Mesenchymal stem cell (in vitro differentiated cells and primary cell): ENCODE data around the gene TERT.

ENCODE experiments used
- DNase-seq: peaks from one replicate; pipeline ENCODE4 v3.0.0-alpha.2; 2013
- H2AFZ ChIP-seq: one replicate; pipeline ENCODE4 v1.6.1; 2013; ENCODE audit warnings: low read depth, mild to moderate bottlenecking, control low read depth, inconsistent platforms, low read length, moderate library complexity
- H2AK5ac ChIP-seq: 2 replicates; pipeline ENCODE4 v1.6.1; 2013; ENCODE audit warnings: low read length, moderate library complexity, mild to moderate bottlenecking, inconsistent platforms; ENCODE audit not compliant: severe bottlenecking
- H2BK120ac ChIP-seq: one replicate; pipeline ENCODE4 v1.6.1; 2013; ENCODE audit warnings: low read depth, mild to moderate bottlenecking, inconsistent platforms, low read length, moderate library complexity
- H2BK12ac ChIP-seq, 2 experiments: one replicate each; pipeline ENCODE4 v1.6.1; 2013; ENCODE audit warnings: inconsistent platforms in 2 of 2, low read length in 2 of 2, mild to moderate bottlenecking in 2 of 2, moderate library complexity in 2 of 2, control low read depth in 1 of 2
- H2BK15ac ChIP-seq: one replicate; pipeline ENCODE4 v1.6.1; 2013; ENCODE audit warnings: mild to moderate bottlenecking, low read depth, inconsistent platforms; ENCODE audit not compliant: poor library complexity, severe bottlenecking
- H2BK5ac ChIP-seq: 2 replicates; pipeline ENCODE4 v1.6.1; 2013; ENCODE audit warnings: low read depth, mild to moderate bottlenecking, low read length, control low read depth, inconsistent platforms; ENCODE audit not compliant: poor library complexity, severe bottlenecking
- H3K14ac ChIP-seq, 2 experiments: one replicate each; pipeline ENCODE4 v1.6.1; 2013; ENCODE audit warnings: inconsistent platforms in 2 of 2, low read length in 2 of 2, control low read depth in 1 of 2, mild to moderate bottlenecking in 1 of 2, moderate library complexity in 1 of 2
- H3K18ac ChIP-seq, 2 experiments: one replicate each; pipeline ENCODE4 v1.6.1; 2013; ENCODE audit warnings: inconsistent platforms in 2 of 2, low read length in 2 of 2, control low read depth in 1 of 2, low read depth in 1 of 2, mild to moderate bottlenecking in 1 of 2
- H3K23ac ChIP-seq, 2 experiments: one replicate each; pipeline ENCODE4 v1.6.1; 2013; ENCODE audit warnings: inconsistent platforms in 2 of 2, low read length in 2 of 2, mild to moderate bottlenecking in 2 of 2, moderate library complexity in 2 of 2, control low read depth in 1 of 2
- H3K27ac ChIP-seq: 2 replicates; pipeline ENCODE4 v1.5.1; 2013; ENCODE audit warnings: mild to moderate bottlenecking, moderate library complexity, low read length, control low read depth, inconsistent platforms; ENCODE audit not compliant: poor library complexity, severe bottlenecking
- H3K27me3 ChIP-seq, 2 experiments: 2 replicates each; pipeline versions ENCODE4 v1.6.1 to v1.7.0; 2013; ENCODE audit warnings: low read length in 2 of 2, mild to moderate bottlenecking in 2 of 2, moderate library complexity in 2 of 2, control low read depth in 1 of 2, inconsistent platforms in 1 of 2; ENCODE audit not compliant: control insufficient read depth in 1 of 2, insufficient read depth in 1 of 2
- H3K36me3 ChIP-seq, 2 experiments: 2 replicates each; pipeline versions ENCODE4 v1.6.1 to v1.7.0; 2013; ENCODE audit warnings: low read length in 2 of 2, control low read depth in 1 of 2, inconsistent platforms in 1 of 2, low read depth in 1 of 2, mild to moderate bottlenecking in 1 of 2; ENCODE audit not compliant: insufficient read depth in 2 of 2, control insufficient read depth in 1 of 2
- H3K4ac ChIP-seq, 2 experiments: one replicate each; pipeline ENCODE4 v1.6.1; 2013; ENCODE audit warnings: inconsistent platforms in 2 of 2, low read length in 2 of 2, mild to moderate bottlenecking in 2 of 2, moderate library complexity in 2 of 2, control low read depth in 1 of 2, low read depth in 1 of 2
- H3K4me1 ChIP-seq: 2 replicates; pipeline ENCODE4 v1.6.1; 2013; ENCODE audit warnings: low read depth, low read length, control low read depth; ENCODE audit not compliant: control insufficient read depth, insufficient read depth
- H3K4me2 ChIP-seq: 2 replicates; pipeline ENCODE4 v1.6.1; 2013; ENCODE audit warnings: low read length, mild to moderate bottlenecking, inconsistent platforms; ENCODE audit not compliant: poor library complexity, severe bottlenecking
- H3K4me3 ChIP-seq, 2 experiments: 2 replicates each; pipeline versions ENCODE4 v1.5.1 to v1.7.0; 2013; ENCODE audit warnings: low read length in 2 of 2, mild to moderate bottlenecking in 2 of 2, control low read depth in 1 of 2, low read depth in 1 of 2; ENCODE audit not compliant: insufficient read depth in 1 of 2
- H3K79me1 ChIP-seq: replicated peaks from 2 replicates; pipeline ENCODE4 v1.6.1; 2013; ENCODE audit warnings: mild to moderate bottlenecking, control low read depth, low read length, inconsistent platforms; ENCODE audit not compliant: poor library complexity, severe bottlenecking
- H3K9ac ChIP-seq: 2 replicates; pipeline ENCODE4 v1.7.0; 2013; ENCODE audit warnings: mild to moderate bottlenecking, low read length, moderate library complexity
- H3K9me3 ChIP-seq: 2 replicates; pipeline ENCODE4 v1.7.0; 2013; ENCODE audit warnings: mild to moderate bottlenecking, low read length; ENCODE audit not compliant: control insufficient read depth
- H4K8ac ChIP-seq: one replicate; pipeline ENCODE4 v1.6.1; 2013; ENCODE audit warnings: inconsistent platforms, mild to moderate bottlenecking, low read length, moderate library complexity
- H4K91ac ChIP-seq: one replicate; pipeline ENCODE4 v1.6.1; 2013; ENCODE audit warnings: mild to moderate bottlenecking, low read length, inconsistent platforms
- whole genome bisulfite sequencing: methylation state at CpG from one replicate; pipeline ENCODE4 v1.1.7; 2013; ENCODE audit warnings: mixed read lengths; 5-methylcytosine and 5-hydroxymethylcytosine counted together

Gene TERT

DNA sequence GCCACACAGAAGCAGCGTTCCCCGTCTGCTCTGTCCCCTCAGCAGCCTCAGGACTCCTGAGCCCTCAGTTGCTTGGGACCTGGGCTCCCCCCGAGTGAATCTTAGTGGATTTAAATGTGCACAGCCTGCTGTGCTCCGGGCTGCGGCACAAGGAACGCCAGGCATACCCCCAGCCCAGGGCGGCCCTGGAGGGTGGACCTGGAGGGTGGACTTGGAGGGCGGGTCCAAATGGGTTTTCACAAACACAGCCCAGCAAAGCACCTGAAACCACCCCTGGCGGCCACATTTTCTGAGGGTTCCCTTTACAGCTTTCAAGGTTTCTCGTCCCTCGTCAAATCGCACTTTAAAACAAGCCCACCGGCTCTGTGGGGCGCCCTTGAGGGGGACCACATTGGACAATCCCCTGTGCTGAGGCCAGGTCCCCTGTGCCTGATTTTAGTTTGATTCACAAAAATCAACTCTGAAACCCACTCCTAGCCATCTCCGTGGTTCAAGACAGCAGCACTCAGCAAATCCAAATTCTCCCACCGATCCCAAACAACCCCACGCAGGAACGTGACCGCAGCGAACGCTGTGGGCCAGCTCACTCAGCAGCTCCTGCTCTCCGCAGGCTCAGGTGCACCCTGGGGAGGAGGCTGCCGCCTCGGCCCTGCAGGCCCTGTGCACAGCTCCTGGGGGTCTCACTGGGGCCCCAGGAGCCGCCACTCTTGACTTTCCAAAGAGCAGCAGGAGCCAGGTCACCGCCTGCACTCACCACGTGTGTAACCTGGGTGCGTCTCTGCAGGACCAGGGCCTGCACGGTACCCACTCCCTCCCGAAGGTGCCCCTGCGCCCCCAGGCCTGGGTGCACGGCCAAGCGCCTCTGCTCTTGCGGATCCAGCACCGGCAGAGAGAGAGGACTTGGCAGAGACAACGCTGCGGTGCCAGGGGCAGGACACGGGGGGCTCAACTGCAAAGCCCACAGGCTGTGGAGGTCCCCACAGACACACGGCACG, 29.1 kb downstream of the TERT start:
- WGBS = 92% methylated on average over 40 of the region's 40 CpGs
- Histone ChIP-seq H2BK15ac (no peak overlapping the region), H3K27ac (no peak overlapping the region), H2BK12ac (no peak overlapping the region), H3K79me1 (no peaks in the 10 kb centered on the region), H2BK5ac (no peak overlapping the region), H3K4me3 (no peak overlapping the region), H2BK120ac (no peak overlapping the region), H3K18ac (no peak overlapping the region), H3K4me1 (no peaks in the 10 kb centered on the region), H2AFZ (no peak overlapping the region), H3K9me3 (peaks cover 24% of the 10 kb centered on the region), H4K8ac (no peak overlapping the region), H3K4ac (no peak overlapping the region), H3K36me3 (no peaks in the 10 kb centered on the region), H2AK5ac (no peak overlapping the region), H3K9ac (no peak overlapping the region), H4K91ac (no peak overlapping the region), H3K4me2 (no peak overlapping the region), H3K23ac (no peak overlapping the region), H3K27me3 (peaks cover 0 to 2% of the 10 kb centered on the region in 2 experiments), H3K14ac (no peak overlapping the region)
- DNase-seq = no peak

DNA sequence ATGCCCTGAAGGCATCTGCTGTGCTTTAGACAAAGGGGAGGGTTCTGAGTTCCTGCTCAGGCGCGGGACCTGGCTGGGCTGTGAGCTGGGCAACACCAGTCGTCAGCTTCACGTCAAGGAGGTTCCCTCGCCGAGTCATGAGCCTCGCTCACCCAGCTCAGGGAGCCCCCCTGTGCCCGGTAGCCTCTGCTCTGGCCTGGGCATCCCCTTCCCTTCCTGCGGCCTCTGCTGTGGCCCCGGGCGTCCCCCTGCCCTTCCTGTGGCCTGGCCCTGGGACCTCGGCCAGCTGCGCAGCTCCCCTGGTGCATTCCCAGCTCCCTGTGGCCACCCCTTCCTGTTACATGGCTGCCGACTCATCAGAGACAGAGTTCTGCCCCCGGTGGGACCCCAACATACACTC, 29.8 kb downstream of the TERT start:
- no peak overlapping the region for H2BK12ac ChIP-seq
- no peak overlapping the region for H2BK15ac ChIP-seq
- no peaks in the 10 kb centered on the region for H3K79me1 ChIP-seq
- H3K4me1 ChIP-seq = no peaks in the 10 kb centered on the region
- peaks cover 0 to 2% of the 10 kb centered on the region in 2 experiments for H3K27me3 ChIP-seq
- no peak overlapping the region for H2AK5ac ChIP-seq
- 86% methylated on average over 15 of the region's 15 CpGs for WGBS
- no peak overlapping the region for H3K14ac ChIP-seq
- H3K9ac ChIP-seq = no peak overlapping the region
- no peak overlapping the region for H3K4ac ChIP-seq
- no peak for DNase-seq
- H3K4me3 ChIP-seq = no peak overlapping the region
- no peak overlapping the region for H3K27ac ChIP-seq
- peaks cover 28% of the 10 kb centered on the region for H3K9me3 ChIP-seq
- no peaks in the 10 kb centered on the region for H3K36me3 ChIP-seq
- H2BK5ac ChIP-seq = no peak overlapping the region
- no peak overlapping the region for H3K4me2 ChIP-seq
- H2AFZ ChIP-seq = no peak overlapping the region
- no peak overlapping the region for H3K18ac ChIP-seq
- no peak overlapping the region for H4K8ac ChIP-seq
- no peak overlapping the region for H4K91ac ChIP-seq
- no peak overlapping the region for H2BK120ac ChIP-seq
- no peak overlapping the region for H3K23ac ChIP-seq

DNA sequence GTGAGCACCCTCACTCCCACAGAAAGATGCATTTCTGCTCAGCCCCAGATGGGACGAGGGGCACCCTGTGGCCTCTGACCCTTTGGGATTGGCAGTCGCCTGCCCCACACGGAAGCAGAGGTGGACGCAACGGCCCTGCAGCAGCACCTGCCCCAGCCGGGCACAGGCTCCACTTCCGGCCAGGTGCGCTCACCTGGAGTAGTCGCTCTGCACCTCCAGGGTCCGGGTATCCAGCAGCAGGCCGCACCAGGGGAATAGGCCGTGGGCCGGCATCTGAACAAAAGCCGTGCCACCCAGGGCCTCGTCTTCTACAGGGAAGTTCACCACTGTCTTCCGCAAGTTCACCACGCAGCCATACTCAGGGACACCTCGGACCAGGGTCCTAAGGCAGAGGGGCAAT, 30.7 kb downstream of the TERT start:
- Histone ChIP-seq H3K27me3 (peaks cover 0 to 2% of the 10 kb centered on the region in 2 experiments), H4K91ac (no peak overlapping the region), H2BK15ac (no peak overlapping the region), H2AK5ac (no peak overlapping the region), H4K8ac (no peak overlapping the region), H3K4me2 (no peak overlapping the region), H3K4me1 (no peaks in the 10 kb centered on the region), H3K14ac (no peak overlapping the region), H2BK5ac (no peak overlapping the region), H3K79me1 (no peaks in the 10 kb centered on the region), H3K9me3 (peaks cover 28% of the 10 kb centered on the region), H3K27ac (no peak overlapping the region), H3K18ac (no peak overlapping the region), H3K23ac (no peak overlapping the region), H2BK12ac (no peak overlapping the region), H3K36me3 (no peaks in the 10 kb centered on the region), H3K9ac (no peak overlapping the region), H3K4me3 (no peak overlapping the region), H3K4ac (no peak overlapping the region), H2BK120ac (no peak overlapping the region), H2AFZ (no peak overlapping the region)
- 92% methylated on average over 18 of the region's 18 CpGs for WGBS
- no peak for DNase-seq

DNA sequence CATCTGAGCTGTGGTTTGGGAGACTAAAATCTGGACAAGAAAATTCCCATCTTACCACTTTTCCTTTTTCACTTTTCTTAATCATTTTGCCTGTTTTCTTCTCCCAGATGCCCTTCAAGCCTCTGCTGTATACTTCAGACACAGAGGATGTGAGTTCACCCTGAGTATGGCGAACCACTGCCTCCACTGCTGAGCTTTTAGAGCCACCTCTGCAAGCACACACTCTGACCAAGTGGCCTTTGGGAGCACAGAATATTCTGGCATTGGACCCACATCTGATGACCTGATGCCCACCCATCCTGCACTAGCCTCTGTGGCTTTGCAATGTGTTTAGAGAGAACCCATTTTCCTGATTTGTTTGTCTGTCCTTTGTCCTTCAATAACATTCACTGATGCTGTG, 32.5 kb downstream of the TERT start:
- Histone ChIP-seq H4K8ac (no peak overlapping the region), H3K18ac (no peak overlapping the region), H3K4ac (no peak overlapping the region), H2BK12ac (no peak overlapping the region), H3K9me3 (peaks cover 28% of the 10 kb centered on the region), H2BK15ac (no peak overlapping the region), H2AFZ (no peak overlapping the region), H3K79me1 (no peaks in the 10 kb centered on the region), H3K9ac (no peak overlapping the region), H3K27me3 (no peaks in the 10 kb centered on the region), H3K27ac (no peak overlapping the region), H3K4me2 (no peak overlapping the region), H3K36me3 (no peaks in the 10 kb centered on the region), H2AK5ac (no peak overlapping the region), H2BK5ac (no peak overlapping the region), H2BK120ac (no peak overlapping the region), H3K14ac (no peak overlapping the region), H3K23ac (no peak overlapping the region), H3K4me3 (no peak overlapping the region), H4K91ac (no peak overlapping the region), H3K4me1 (no peaks in the 10 kb centered on the region)
- DNase-seq = peak; percentile 23
- 76% methylated on average over 1 of the region's 1 CpG for WGBS
